Activated T-helper 1 cell treated with anti-CD3 and anti-CD28 coated beads, Interleukin-12 subunit alpha, Interleukin-12 subunit beta, Interleukin-2, Interleukin-4 antibody, amounts not matched to agents 30 ng/mL and 10 ng/mL and 1 ng/mL, durations not matched to agents 14 hours and 24 hours and 36 hours (primary cell): ENCODE results near the gene PAX2. TPM values are rescaled to one million over a fixed set of nuclear protein-coding genes. Genes with fewer than 3 reads are reported as not detected.

Experiments used
- DNase-seq: peaks from one replicate; pipeline ENCODE4 v3.0.0; 2021; ENCODE audit warnings: low spot score
- H3K27ac Mint-ChIP-seq: one replicate; pipeline ENCODE4 v1.8.0; 2021; ENCODE audit warnings: mild to moderate bottlenecking, mixed read lengths
- H3K27me3 Mint-ChIP-seq: one replicate; pipeline ENCODE4 v1.8.0; 2022; ENCODE audit warnings: mild to moderate bottlenecking, moderate library complexity, mixed read lengths; ENCODE audit not compliant: insufficient read depth
- H3K36me3 Mint-ChIP-seq: one replicate; pipeline ENCODE4 v1.8.0; 2021; ENCODE audit warnings: low read depth, mixed read lengths
- H3K4me1 Mint-ChIP-seq: one replicate; pipeline ENCODE4 v1.8.0; 2021; ENCODE audit warnings: low read depth, mixed read lengths
- H3K4me3 Mint-ChIP-seq: one replicate; pipeline ENCODE4 v1.8.0; 2021; ENCODE audit warnings: mild to moderate bottlenecking, moderate library complexity, mixed read lengths
- H3K9me3 Mint-ChIP-seq: one replicate; pipeline ENCODE4 v1.8.0; 2021; ENCODE audit warnings: mixed read lengths
- intact Hi-C: fragments of 100-400 bp; cut with micrococcal nuclease; formaldehyde crosslinking; loops from one replicate; pipeline ENCODE4 v1.15.1; 2024
- total RNA-seq: library from RNA; stranded (reverse); gene quantifications from 2 replicates; pipeline ENCODE4 v1.2.3, GENCODE V29; 2022

Gene PAX2
- total RNA-seq, 1 donor from 2014 or later, result not detected

DNA sequence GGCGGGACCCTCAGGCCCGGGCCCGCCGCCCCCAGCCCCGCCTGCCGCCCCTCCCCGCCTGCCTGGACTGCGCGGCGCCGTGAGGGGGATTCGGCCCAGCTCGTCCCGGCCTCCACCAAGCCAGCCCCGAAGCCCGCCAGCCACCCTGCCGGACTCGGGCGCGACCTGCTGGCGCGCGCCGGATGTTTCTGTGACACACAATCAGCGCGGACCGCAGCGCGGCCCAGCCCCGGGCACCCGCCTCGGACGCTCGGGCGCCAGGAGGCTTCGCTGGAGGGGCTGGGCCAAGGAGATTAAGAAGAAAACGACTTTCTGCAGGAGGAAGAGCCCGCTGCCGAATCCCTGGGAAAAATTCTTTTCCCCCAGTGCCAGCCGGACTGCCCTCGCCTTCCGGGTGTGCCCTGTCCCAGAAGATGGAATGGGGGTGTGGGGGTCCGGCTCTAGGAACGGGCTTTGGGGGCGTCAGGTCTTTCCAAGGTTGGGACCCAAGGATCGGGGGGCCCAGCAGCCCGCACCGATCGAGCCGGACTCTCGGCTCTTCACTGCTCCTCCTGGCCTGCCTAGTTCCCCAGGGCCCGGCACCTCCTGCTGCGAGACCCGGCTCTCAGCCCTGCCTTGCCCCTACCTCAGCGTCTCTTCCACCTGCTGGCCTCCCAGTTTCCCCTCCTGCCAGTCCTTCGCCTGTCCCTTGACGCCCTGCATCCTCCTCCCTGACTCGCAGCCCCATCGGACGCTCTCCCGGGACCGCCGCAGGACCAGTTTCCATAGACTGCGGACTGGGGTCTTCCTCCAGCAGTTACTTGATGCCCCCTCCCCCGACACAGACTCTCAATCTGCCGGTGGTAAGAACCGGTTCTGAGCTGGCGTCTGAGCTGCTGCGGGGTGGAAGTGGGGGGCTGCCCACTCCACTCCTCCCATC lies 82.7 kb downstream of the PAX2 start:
- Mint-ChIP-seq H3K27ac (no peak overlapping the region), H3K36me3 (no peaks in the 10 kb centered on the region), H3K9me3 (no peaks in the 10 kb centered on the region), H3K4me3 (peak overlapping the region; percentile 70), H3K4me1 (peaks cover 11% of the 10 kb centered on the region), H3K27me3 (peaks cover 83% of the 10 kb centered on the region)
- DNase-seq, result peak; percentile 19
- intact Hi-C loops, result loop anchor here (2.0 to 10.0 kb wide), 8 partner anchors 19 to 1293 kb away; partner anchors contain the start of genes LBX1 and NKX2-3

DNA sequence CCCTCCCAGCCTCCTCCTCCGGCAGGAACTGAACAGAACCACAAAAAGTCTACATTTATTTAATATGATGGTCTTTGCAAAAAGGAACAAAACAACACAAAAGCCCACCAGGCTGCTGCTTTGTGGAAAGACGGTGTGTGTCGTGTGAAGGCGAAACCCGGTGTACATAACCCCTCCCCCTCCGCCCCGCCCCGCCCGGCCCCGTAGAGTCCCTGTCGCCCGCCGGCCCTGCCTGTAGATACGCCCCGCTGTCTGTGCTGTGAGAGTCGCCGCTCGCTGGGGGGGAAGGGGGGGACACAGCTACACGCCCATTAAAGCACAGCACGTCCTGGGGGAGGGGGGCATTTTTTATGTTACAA lies 83.3 kb downstream of the PAX2 start:
- Mint-ChIP-seq H3K27ac (no peak overlapping the region), H3K4me1 (peaks cover 11% of the 10 kb centered on the region), H3K36me3 (no peaks in the 10 kb centered on the region), H3K27me3 (peaks cover 82% of the 10 kb centered on the region), H3K4me3 (peak overlapping the region; percentile 70), H3K9me3 (no peaks in the 10 kb centered on the region)
- DNase-seq, result no peak
- intact Hi-C loops, result loop anchor here (2.0 to 10.0 kb wide), 8 partner anchors 18 to 1294 kb away; partner anchors contain the start of genes LBX1 and NKX2-3

DNA sequence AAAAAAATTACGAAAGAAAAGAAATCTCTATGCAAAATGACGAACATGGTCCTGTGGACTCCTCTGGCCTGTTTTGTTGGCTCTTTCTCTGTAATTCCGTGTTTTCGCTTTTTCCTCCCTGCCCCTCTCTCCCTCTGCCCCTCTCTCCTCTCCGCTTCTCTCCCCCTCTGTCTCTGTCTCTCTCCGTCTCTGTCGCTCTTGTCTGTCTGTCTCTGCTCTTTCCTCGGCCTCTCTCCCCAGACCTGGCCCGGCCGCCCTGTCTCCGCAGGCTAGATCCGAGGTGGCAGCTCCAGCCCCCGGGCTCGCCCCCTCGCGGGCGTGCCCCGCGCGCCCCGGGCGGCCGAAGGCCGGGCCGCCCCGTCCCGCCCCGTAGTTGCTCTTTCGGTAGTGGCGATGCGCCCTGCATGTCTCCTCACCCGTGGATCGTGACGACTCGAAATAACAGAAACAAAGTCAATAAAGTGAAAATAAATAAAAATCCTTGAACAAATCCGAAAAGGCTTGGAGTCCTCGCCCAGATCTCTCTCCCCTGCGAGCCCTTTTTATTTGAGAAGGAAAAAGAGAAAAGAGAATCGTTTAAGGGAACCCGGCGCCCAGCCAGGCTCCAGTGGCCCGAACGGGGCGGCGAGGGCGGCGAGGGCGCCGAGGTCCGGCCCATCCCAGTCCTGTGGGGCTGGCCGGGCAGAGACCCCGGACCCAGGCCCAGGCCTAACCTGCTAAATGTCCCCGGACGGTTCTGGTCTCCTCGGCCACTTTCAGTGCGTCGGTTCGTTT lies 83.9 kb downstream of the PAX2 start:
- intact Hi-C loops, result loop anchor here (2.0 to 10.0 kb wide), 8 partner anchors 18 to 1294 kb away; partner anchors contain the start of genes LBX1 and NKX2-3
- peak overlapping the region; percentile 69 for H3K4me3 Mint-ChIP-seq
- DNase-seq, result no peak
- H3K4me1 Mint-ChIP-seq, result peaks cover 11% of the 10 kb centered on the region
- no peak overlapping the region for H3K27ac Mint-ChIP-seq
- no peaks in the 10 kb centered on the region for H3K9me3 Mint-ChIP-seq
- peaks cover 76% of the 10 kb centered on the region for H3K27me3 Mint-ChIP-seq
- no peaks in the 10 kb centered on the region for H3K36me3 Mint-ChIP-seq

DNA sequence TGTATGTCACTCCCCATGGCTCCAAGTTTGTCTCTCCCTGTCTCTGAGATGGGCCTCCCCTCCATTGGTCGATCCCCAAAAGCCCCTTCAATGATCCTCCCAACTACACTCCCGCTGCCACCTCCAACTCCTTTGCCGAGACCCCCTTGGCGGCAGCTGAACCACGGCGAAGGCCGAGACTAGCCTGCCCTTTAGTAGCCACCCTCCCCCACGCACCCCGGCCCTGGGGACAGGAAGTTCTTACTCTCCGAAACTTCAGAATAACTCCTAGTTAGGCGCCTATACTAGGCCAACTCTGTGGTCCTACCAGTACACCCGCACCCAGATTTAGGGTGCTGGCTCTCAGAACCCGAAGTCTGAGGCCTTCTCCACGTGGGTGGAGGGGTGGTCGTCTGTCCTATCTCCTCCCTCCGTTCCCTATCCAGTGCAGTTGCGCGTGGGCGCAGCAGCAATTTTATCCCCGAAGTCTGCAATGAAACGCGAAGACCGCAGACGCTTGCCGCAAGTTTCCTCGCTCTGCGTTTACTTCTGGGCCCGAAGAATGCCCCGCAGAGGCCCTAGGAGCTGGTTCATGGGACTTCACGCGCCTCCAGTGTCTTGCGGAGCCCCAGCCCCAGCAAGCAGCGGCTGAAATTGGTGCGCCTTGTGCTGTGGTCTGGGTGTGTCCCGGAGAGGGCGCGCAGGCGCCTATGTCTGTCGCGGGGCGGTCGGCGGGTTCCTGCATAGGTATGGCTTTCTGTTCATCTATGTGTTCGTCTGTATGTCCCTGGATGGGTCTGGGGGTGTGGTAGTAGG lies 84.7 kb downstream of the PAX2 start:
- Mint-ChIP-seq H3K27me3 (peaks cover 71% of the 10 kb centered on the region), H3K36me3 (no peaks in the 10 kb centered on the region), H3K4me3 (peak overlapping the region; percentile 42), H3K9me3 (no peaks in the 10 kb centered on the region), H3K4me1 (peaks cover 11% of the 10 kb centered on the region), H3K27ac (peak overlapping the region; percentile 37)
- intact Hi-C loops, result loop anchor here (2.0 to 10.0 kb wide), 8 partner anchors 17 to 1295 kb away; partner anchors contain the start of genes LBX1 and NKX2-3
- no peak for DNase-seq

DNA sequence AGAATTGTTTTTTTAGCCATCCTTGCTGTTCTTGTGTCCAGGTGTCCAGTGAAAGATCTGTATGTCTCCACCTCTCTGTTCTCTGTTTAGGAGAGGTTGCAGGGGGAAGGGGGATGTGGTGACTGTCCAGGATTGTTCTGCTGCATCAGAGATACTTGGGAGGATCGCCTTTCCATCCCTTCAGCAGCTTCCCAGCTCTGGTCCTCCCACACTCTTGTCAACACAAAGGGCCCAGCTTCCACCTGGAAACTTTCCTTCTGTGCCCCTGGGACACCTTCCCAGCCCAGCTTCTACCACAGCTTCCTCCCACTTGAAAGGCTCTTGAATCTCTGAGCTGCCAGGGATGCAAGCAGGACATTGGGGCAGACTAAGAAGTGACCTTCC lies 85.3 kb downstream of the PAX2 start:
- DNase-seq, result no peak
- H3K27me3 Mint-ChIP-seq, result peaks cover 65% of the 10 kb centered on the region
- no peaks in the 10 kb centered on the region for H3K36me3 Mint-ChIP-seq
- H3K4me1 Mint-ChIP-seq, result peaks cover 11% of the 10 kb centered on the region
- intact Hi-C loops, result no loop called here
- peak overlapping the region; percentile 28 for H3K4me3 Mint-ChIP-seq
- no peaks in the 10 kb centered on the region for H3K9me3 Mint-ChIP-seq
- H3K27ac Mint-ChIP-seq, result peak overlapping the region; percentile 37

DNA sequence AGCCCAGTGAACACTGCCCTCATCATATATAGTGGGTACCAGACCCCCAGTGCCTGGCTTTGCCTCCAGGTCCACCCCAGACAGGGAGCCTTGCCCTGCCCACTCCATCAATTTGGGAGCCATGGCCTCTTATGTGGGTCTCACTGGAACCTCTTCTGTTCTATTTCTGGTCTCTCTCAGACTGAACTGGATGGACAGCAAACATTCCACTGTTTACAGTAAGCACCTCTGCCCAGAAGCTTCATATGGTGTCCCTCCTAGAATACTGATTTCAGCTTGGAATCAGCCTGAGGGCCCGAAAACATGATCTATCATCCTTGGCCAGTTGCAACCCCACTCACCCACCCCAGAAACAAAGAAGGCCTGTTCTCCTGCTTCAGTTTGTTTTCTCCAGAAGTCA lies 86.4 kb downstream of the PAX2 start:
- no peaks in the 10 kb centered on the region for H3K9me3 Mint-ChIP-seq
- no peaks in the 10 kb centered on the region for H3K36me3 Mint-ChIP-seq
- no peak for DNase-seq
- H3K27ac Mint-ChIP-seq, result no peak overlapping the region
- peaks cover 11% of the 10 kb centered on the region for H3K4me1 Mint-ChIP-seq
- intact Hi-C loops, result no loop called here
- H3K27me3 Mint-ChIP-seq, result peaks cover 58% of the 10 kb centered on the region
- no peak overlapping the region for H3K4me3 Mint-ChIP-seq

DNA sequence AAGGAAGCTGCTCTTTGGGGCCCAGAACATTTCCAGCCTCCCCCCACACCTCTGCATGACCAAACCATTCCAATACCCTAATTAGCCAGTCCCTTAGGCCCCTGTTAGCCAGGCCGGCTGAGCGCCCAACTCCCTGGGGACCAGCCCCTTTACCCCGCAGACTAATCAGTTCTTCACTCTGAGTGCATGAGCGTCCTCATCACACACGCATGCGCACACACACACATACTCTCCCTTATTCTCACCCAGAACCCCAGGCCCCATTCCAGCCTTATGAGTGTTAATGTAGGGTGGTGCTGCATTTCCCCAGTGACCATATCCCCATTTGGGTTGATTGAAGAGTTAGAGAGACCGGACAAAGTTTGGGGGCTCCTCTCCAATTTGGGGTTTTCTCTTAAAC lies 90.4 kb downstream of the PAX2 start:
- Mint-ChIP-seq H3K36me3 (no peaks in the 10 kb centered on the region), H3K27ac (no peak overlapping the region), H3K4me1 (no peaks in the 10 kb centered on the region), H3K4me3 (no peak overlapping the region), H3K9me3 (no peaks in the 10 kb centered on the region), H3K27me3 (peaks cover 36% of the 10 kb centered on the region)
- intact Hi-C loops, result no loop called here
- no peak for DNase-seq

DNA sequence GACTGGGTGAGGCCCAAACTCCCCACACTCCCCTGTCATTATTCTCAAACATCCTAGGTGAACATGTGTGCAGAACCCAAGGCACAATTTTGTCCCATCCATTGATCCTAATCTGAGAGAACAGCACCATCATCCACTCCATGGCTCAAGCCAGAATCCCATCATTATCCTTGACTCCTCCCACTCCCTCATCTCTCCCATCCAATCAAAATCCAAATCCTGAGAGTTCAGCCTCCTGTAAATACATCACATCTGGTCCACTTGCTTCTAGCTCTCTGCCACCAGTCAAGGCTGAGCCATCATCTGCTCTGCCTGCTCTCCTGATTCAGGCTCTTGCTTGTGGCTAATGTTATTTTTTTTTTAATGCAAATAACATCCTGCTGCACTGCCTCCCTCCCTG lies 91.5 kb downstream of the PAX2 start:
- no peaks in the 10 kb centered on the region for H3K9me3 Mint-ChIP-seq
- intact Hi-C loops, result no loop called here
- no peaks in the 10 kb centered on the region for H3K4me1 Mint-ChIP-seq
- H3K4me3 Mint-ChIP-seq, result no peak overlapping the region
- DNase-seq, result no peak
- no peak overlapping the region for H3K27ac Mint-ChIP-seq
- no peaks in the 10 kb centered on the region for H3K36me3 Mint-ChIP-seq
- peaks cover 33% of the 10 kb centered on the region for H3K27me3 Mint-ChIP-seq

DNA sequence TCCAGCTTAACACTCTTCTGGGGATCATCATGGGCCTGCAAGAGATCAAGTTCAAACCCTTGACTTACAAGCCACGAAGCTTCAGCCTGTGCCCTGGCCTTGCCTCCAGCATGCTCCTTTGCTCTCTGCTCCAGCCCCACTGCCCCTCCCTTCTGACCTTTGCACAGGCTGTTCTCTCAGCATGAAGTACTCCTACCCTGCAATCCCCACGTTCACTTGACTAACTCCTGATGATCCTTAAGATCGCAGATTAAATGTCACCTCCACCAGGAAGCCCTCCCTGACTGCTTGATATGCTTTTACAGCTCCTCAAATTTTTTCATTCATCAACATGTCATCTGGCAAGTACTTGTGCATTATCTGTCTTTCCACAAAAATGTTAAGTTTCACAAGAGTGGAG lies 91.9 kb downstream of the PAX2 start:
- Mint-ChIP-seq H3K27ac (no peak overlapping the region), H3K4me1 (no peaks in the 10 kb centered on the region), H3K9me3 (no peaks in the 10 kb centered on the region), H3K36me3 (no peaks in the 10 kb centered on the region), H3K4me3 (no peak overlapping the region), H3K27me3 (peaks cover 29% of the 10 kb centered on the region)
- DNase-seq, result no peak
- intact Hi-C loops, result no loop called here

DNA sequence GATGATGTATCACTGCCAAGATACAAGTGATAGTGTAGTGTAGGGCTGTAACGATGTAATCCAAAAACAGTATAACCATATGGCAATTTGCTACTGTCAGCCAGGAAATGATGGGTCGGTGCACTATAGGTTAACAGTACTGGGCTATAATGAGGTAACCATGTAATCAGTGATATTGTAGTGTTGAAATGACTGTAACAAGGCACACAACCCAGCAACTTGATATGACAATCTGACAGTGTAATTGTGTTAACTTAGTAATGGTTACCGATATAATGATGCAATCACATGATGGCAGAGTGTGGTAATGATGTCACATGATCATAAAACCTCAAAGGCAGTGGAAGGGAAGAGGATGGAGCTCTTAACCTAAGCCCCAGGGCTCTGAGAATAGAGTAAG lies 93.6 kb downstream of the PAX2 start:
- H3K9me3 Mint-ChIP-seq, result no peaks in the 10 kb centered on the region
- no peaks in the 10 kb centered on the region for H3K4me1 Mint-ChIP-seq
- H3K4me3 Mint-ChIP-seq, result no peak overlapping the region
- no peak for DNase-seq
- peaks cover 24% of the 10 kb centered on the region for H3K27me3 Mint-ChIP-seq
- no peaks in the 10 kb centered on the region for H3K36me3 Mint-ChIP-seq
- H3K27ac Mint-ChIP-seq, result no peak overlapping the region
- intact Hi-C loops, result no loop called here

DNA sequence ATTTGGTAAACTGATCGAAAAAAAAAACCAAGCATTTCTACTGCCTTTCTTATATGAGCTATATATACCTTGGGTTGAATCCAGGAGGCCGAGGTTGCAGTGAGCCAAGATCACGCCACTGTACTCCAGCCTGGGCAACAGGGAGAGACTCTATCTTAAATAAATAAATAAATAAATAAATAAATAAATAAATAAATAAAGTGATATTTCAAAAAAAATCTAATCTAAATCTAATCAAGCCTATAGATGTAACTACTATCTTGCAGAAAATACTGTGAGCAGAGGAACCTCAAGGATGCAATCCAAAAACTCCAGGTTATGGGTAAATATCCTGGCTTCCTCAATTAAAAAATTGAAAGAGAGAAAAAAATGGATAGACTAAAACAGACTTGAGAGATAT lies 96.1 kb downstream of the PAX2 start:
- H3K9me3 Mint-ChIP-seq, result no peaks in the 10 kb centered on the region
- H3K36me3 Mint-ChIP-seq, result no peaks in the 10 kb centered on the region
- H3K27ac Mint-ChIP-seq, result no peak overlapping the region
- no peak overlapping the region for H3K4me3 Mint-ChIP-seq
- no peaks in the 10 kb centered on the region for H3K4me1 Mint-ChIP-seq
- H3K27me3 Mint-ChIP-seq, result peaks cover 26% of the 10 kb centered on the region
- intact Hi-C loops, result no loop called here
- DNase-seq, result no peak

DNA sequence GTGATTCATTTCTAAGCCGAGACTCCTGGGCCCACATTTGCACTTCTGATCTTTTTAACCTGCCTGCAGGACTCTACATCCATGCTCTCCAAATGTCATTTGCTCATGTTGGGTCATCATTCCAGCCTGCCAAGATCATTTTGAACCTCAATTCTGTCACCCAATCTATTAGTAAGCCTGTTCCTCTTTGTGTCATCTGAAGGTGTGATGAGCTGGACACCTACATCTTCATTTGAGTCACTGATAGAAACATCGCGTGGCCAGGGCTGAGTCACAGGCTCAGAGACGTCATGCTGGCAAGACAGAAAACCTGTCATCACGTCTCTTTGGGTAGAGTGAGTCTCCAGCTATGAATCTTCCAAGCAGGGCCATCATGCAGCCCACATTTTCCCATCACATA lies 102.1 kb downstream of the PAX2 start:
- peaks cover 11% of the 10 kb centered on the region for H3K4me1 Mint-ChIP-seq
- intact Hi-C loops, result loop anchor here (2.0 kb wide), 1 partner anchor 19 kb away; no protein-coding TSS in a partner anchor
- H3K27me3 Mint-ChIP-seq, result peaks cover 41% of the 10 kb centered on the region
- H3K9me3 Mint-ChIP-seq, result no peaks in the 10 kb centered on the region
- DNase-seq, result no peak
- peak overlapping the region; percentile 13 for H3K27ac Mint-ChIP-seq
- H3K36me3 Mint-ChIP-seq, result no peaks in the 10 kb centered on the region
- no peak overlapping the region for H3K4me3 Mint-ChIP-seq
